Gastroesophageal sphincter (tissue), 3 donors: ENCODE measurements around the gene ZIM2.

ENCODE experiments used
- EP300 ChIP-seq: sonication (generic); formaldehyde crosslinking; IDR thresholded peaks from one replicate; pipeline ENCODE4 v1.6.1; 2017; ENCODE audit warnings: antibody characterized with exemption, mild to moderate bottlenecking
- POLR2A ChIP-seq, 2 donors: fragments of 450-650 bp; IDR thresholded peaks; one replicate each; pipeline ENCODE4 v1.6.1; 2017; ENCODE audit warnings: antibody characterized with exemption in 2 of 2, mild to moderate bottlenecking in 2 of 2, moderate library complexity in 1 of 2
- POLR2AphosphoS5 ChIP-seq: sonication (generic); formaldehyde crosslinking; IDR thresholded peaks from one replicate; pipeline ENCODE4 v1.6.1; 2017; ENCODE audit warnings: antibody characterized with exemption
- TF ChIP-seq, protein P1 (sequence below), 4 experiments: fragments of 200-600 bp in 2 of 4; fragments of 450-650 bp in 2 of 4; sonication (generic) in 1 of 4; IDR thresholded peaks; one replicate each; pipeline ENCODE4 v1.5.1; 2017 to 2019; ENCODE audit warnings: antibody characterized with exemption in 4 of 4, mild to moderate bottlenecking in 2 of 4, moderate library complexity in 2 of 4

DNA sequence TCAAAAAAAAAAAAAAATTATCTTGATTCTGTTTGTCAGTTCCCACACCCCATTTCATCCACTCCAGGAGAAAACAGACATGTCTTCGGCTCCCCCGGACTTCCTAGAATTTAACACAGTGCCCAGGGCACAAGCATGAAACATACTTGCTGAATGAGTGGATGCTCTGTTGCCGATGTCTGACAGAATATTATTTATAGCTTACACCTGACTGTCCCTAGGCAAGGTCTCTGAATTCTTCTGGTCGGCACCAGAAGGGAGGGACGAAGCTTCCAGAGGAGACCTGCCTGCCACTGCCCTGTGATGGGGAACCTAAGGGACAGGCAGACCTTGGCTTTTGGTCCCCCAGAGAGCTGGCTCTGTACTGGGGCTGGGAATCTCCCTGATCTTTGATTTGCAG is 43.9 kb upstream of the ZIM2 start:
- TF ChIP-seq, protein P1, sequence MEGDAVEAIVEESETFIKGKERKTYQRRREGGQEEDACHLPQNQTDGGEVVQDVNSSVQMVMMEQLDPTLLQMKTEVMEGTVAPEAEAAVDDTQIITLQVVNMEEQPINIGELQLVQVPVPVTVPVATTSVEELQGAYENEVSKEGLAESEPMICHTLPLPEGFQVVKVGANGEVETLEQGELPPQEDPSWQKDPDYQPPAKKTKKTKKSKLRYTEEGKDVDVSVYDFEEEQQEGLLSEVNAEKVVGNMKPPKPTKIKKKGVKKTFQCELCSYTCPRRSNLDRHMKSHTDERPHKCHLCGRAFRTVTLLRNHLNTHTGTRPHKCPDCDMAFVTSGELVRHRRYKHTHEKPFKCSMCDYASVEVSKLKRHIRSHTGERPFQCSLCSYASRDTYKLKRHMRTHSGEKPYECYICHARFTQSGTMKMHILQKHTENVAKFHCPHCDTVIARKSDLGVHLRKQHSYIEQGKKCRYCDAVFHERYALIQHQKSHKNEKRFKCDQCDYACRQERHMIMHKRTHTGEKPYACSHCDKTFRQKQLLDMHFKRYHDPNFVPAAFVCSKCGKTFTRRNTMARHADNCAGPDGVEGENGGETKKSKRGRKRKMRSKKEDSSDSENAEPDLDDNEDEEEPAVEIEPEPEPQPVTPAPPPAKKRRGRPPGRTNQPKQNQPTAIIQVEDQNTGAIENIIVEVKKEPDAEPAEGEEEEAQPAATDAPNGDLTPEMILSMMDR (IDR thresholded peaks at IDR 0.05): no peak
- no peak for TF ChIP-seq POLR2AphosphoS5
- no peak for TF ChIP-seq EP300
- TF ChIP-seq POLR2A (IDR thresholded peaks at IDR 0.05): no peak
